ENCODE measurements around the gene SIM1. TPM values are rescaled to one million over a fixed set of nuclear protein-coding genes. Genes with fewer than 3 reads are reported as not detected.
A peak's percentile ranks its signal among the peaks of the same experiment; 100 is the strongest.

Gene SIM1
- total RNA-seq, 1 experiment from 2014 or later = not detected

DNA sequence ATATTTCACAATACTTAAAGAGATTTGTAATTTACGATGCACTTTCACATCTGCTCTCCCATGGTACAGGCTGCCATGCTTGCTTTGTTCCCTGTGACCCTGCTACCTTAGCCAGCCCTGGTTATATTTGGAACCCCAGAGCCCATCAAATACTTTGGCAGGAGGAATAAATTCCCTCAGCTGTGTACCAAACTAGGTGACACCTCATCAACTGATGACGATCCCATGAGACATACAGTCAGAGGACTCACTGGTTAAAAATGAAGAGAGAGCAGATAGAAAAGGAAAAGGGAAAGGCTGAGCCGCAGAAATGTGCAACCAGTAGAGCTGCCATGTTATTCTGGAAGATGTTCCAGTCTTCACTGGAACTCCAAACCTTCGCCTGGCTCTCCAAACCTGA lies 120.0 kb downstream of the SIM1 start:
- ChIA-PET POLR2A (ENCODE audit: unreplicated experiment) (no interaction called here), CTCF (no interaction called here)
- Histone ChIP-seq H3F3A (ENCODE audit: low read length, unreplicated experiment) (no peaks in the 10 kb centered on the region), H3K36me3 (ENCODE audit: low read depth, low read length) (no peaks in the 10 kb centered on the region), H3K9me2 (replicated peaks; ENCODE audit: low read length) (no peaks in the 10 kb centered on the region), H3K79me2 (ENCODE audit: low read length) (no peaks in the 10 kb centered on the region), H3K4me1 (ENCODE audit: insufficient read depth, low read length) (peaks cover 34% of the 10 kb centered on the region), H3K9me3 (ENCODE audit: low read length) (no peaks in the 10 kb centered on the region), H3K27ac (ENCODE audit: low read length) (no peak overlapping the region), H3K9ac (ENCODE audit: low read length) (no peak overlapping the region), H3K27me3 (ENCODE audit: low read length) (no peaks in the 10 kb centered on the region), H4K20me1 (ENCODE audit: low read length) (no peaks in the 10 kb centered on the region), H2AFZ (ENCODE audit: low read length) (peak overlapping the region; percentile 60; the same call in 1 of the 2 replicates), H3K4me2 (ENCODE audit: low read length) (0 out of 2 replicates have a peak overlapping the region, but pooled peaks have one; percentile 38), H3K4me3 (ENCODE audit: low read length) (no peak overlapping the region)
- DNase-seq = peak; percentile 69
- intact Hi-C loops (cut with micrococcal nuclease) = no loop called here
- no TSS peak for BruUV-seq (replicated peaks)
- TF ChIP-seq CTCF (conservative IDR thresholded peaks at IDR 0.05; ENCODE audit: low read depth, low read length) (no peak), EZH2 (IDR thresholded peaks at IDR 0.05; ENCODE audit: low read length, unreplicated experiment) (no peak), EZH2phosphoT487 (IDR thresholded peaks at IDR 0.05; ENCODE audit: borderline replicate concordance, low read length) (no peak)
- peak; percentile 53 for ATAC-seq

DNA sequence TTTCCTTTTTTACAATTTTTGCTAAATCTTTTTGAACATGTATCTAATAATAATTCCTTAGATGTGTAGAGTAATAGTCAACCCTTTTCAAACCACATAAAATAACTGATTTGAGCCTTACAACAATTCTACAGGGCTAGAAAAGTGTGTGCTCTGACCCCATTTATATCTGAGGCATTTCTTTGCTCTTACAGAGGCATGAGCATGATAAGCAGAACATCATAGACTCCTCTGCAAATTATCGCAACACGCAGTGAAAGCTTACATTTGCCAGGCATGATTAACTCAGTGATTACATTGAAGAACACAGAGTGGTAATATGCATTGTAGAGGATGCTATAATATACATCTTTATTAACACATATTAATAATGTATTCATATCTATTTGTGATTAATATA lies 120.4 kb downstream of the SIM1 start:
- H3F3A ChIP-seq (ENCODE audit: low read length, unreplicated experiment) = no peaks in the 10 kb centered on the region
- no peaks in the 10 kb centered on the region for H3K79me2 ChIP-seq (ENCODE audit: low read length)
- H3K4me1 ChIP-seq (ENCODE audit: insufficient read depth, low read length) = peaks cover 34% of the 10 kb centered on the region
- no peak overlapping the region for H3K27ac ChIP-seq (ENCODE audit: low read length)
- no peaks in the 10 kb centered on the region for H3K27me3 ChIP-seq (ENCODE audit: low read length)
- TF ChIP-seq EZH2phosphoT487 (IDR thresholded peaks at IDR 0.05; ENCODE audit: borderline replicate concordance, low read length) = no peak
- TF ChIP-seq EZH2 (IDR thresholded peaks at IDR 0.05; ENCODE audit: low read length, unreplicated experiment) = no peak
- TF ChIP-seq CTCF (conservative IDR thresholded peaks at IDR 0.05; ENCODE audit: low read depth, low read length) = no peak
- no peak overlapping the region for H3K4me2 ChIP-seq (ENCODE audit: low read length)
- BruUV-seq (replicated peaks) = no TSS peak
- ChIA-PET POLR2A (ENCODE audit: unreplicated experiment) (no interaction called here), CTCF (no interaction called here)
- no peaks in the 10 kb centered on the region for H3K9me2 ChIP-seq (replicated peaks; ENCODE audit: low read length)
- H3K36me3 ChIP-seq (ENCODE audit: low read depth, low read length) = no peaks in the 10 kb centered on the region
- no peaks in the 10 kb centered on the region for H3K9me3 ChIP-seq (ENCODE audit: low read length)
- no peak for DNase-seq
- H2AFZ ChIP-seq (ENCODE audit: low read length) = no peak overlapping the region
- H3K4me3 ChIP-seq (ENCODE audit: low read length) = no peak overlapping the region
- no peaks in the 10 kb centered on the region for H4K20me1 ChIP-seq (ENCODE audit: low read length)
- intact Hi-C loops (cut with micrococcal nuclease) = no loop called here
- H3K9ac ChIP-seq (ENCODE audit: low read length) = no peak overlapping the region
- ATAC-seq = no peak

- Histone ChIP-seq H3K4me3 (ENCODE audit: low read length) (no peak overlapping the region), H3K36me3 (ENCODE audit: low read depth, low read length) (no peaks in the 10 kb centered on the region), H2AFZ (ENCODE audit: low read length) (no peak overlapping the region), H3K4me2 (ENCODE audit: low read length) (no peak overlapping the region), H3K9me2 (replicated peaks; ENCODE audit: low read length) (no peaks in the 10 kb centered on the region), H3K27ac (ENCODE audit: low read length) (no peak overlapping the region), H3K27me3 (ENCODE audit: low read length) (no peaks in the 10 kb centered on the region), H3F3A (ENCODE audit: low read length, unreplicated experiment) (no peaks in the 10 kb centered on the region), H4K20me1 (ENCODE audit: low read length) (no peaks in the 10 kb centered on the region), H3K9me3 (ENCODE audit: low read length) (no peaks in the 10 kb centered on the region), H3K4me1 (ENCODE audit: insufficient read depth, low read length) (peaks cover 34% of the 10 kb centered on the region), H3K79me2 (ENCODE audit: low read length) (no peaks in the 10 kb centered on the region), H3K9ac (ENCODE audit: low read length) (no peak overlapping the region)
- intact Hi-C loops (cut with micrococcal nuclease) = no loop called here
- DNase-seq = no peak
- no peak for TF ChIP-seq CTCF (conservative IDR thresholded peaks at IDR 0.05; ENCODE audit: low read depth, low read length)
- TF ChIP-seq EZH2phosphoT487 (IDR thresholded peaks at IDR 0.05; ENCODE audit: borderline replicate concordance, low read length) = no peak
- TF ChIP-seq EZH2 (IDR thresholded peaks at IDR 0.05; ENCODE audit: low read length, unreplicated experiment) = no peak
- BruUV-seq (replicated peaks) = no TSS peak
- no peak for ATAC-seq
- ChIA-PET CTCF (no interaction called here), POLR2A (ENCODE audit: unreplicated experiment) (no interaction called here)
Measured at GRCh38 chr6:100343316-100344077, 121.2 kb downstream of the SIM1 start.

Data from PC-3 (cell line).